Kidney glomerular epithelial cell (primary cell): ENCODE results near the gene RUNX2.
"Not testable (repeated sequence)": the region's sequence is repeated elsewhere in the genome, so short reads cannot be mapped to it uniquely, and the experiment has no call there.

Source experiments
- DNase-seq: peaks from one replicate; lab custom pipeline; 2025; lab: John Stamatoyannopoulos, UW

The RUNX2 gene

GRCh38 chr6:45648262-45648620, 320.1 kb downstream of the RUNX2 start:
- DNase-seq, result no peak

- DNase-seq, result peak; percentile 98
Observed at GRCh38 chr6:45650524-45651135, 322.5 kb downstream of the RUNX2 start.

GRCh38 chr6:45651301-45651700, 323.2 kb downstream of the RUNX2 start:
- no peak for DNase-seq

- no peak for DNase-seq
Observed at GRCh38 chr6:45652416-45652815, 324.3 kb downstream of the RUNX2 start.

GRCh38 chr6:45653117-45653883, 325.2 kb downstream of the RUNX2 start:
- DNase-seq, result no peak

- DNase-seq, result no peak
Observed at GRCh38 chr6:45654673-45655072, 326.5 kb downstream of the RUNX2 start.

- DNase-seq, result peak; percentile 98
Observed at GRCh38 chr6:45655745-45656476, 327.8 kb downstream of the RUNX2 start.

GRCh38 chr6:45657226-45657625, 329.1 kb downstream of the RUNX2 start:
- DNase-seq, result peak; percentile 87

GRCh38 chr6:45658400-45658799, 330.3 kb downstream of the RUNX2 start:
- no peak for DNase-seq

- no peak for DNase-seq
Observed at GRCh38 chr6:45658958-45659357, 330.8 kb downstream of the RUNX2 start.

- DNase-seq, result peak; percentile 97
Observed at GRCh38 chr6:45661661-45662060, 333.5 kb downstream of the RUNX2 start.

GRCh38 chr6:45663251-45664221, 335.4 kb downstream of the RUNX2 start:
- no peak for DNase-seq

GRCh38 chr6:45664707-45665106, 336.6 kb downstream of the RUNX2 start:
- no peak for DNase-seq

- no peak for DNase-seq
Observed at GRCh38 chr6:45665859-45666258, 337.7 kb downstream of the RUNX2 start.

GRCh38 chr6:45666846-45667245, 338.7 kb downstream of the RUNX2 start:
- DNase-seq, result no peak

- no peak for DNase-seq
Observed at GRCh38 chr6:45667300-45667699, 339.2 kb downstream of the RUNX2 start.

- no peak for DNase-seq
Observed at GRCh38 chr6:45667766-45668165, 339.6 kb downstream of the RUNX2 start.

- DNase-seq, result no peak
Observed at GRCh38 chr6:45668705-45669104, 340.6 kb downstream of the RUNX2 start.

- DNase-seq, result not testable (repeated sequence)
Observed at GRCh38 chr6:45673167-45673566, 345.0 kb downstream of the RUNX2 start.

GRCh38 chr6:45675166-45675565, 347.0 kb downstream of the RUNX2 start:
- DNase-seq, result not testable (repeated sequence)

GRCh38 chr6:45675634-45676033, 347.5 kb downstream of the RUNX2 start:
- no peak for DNase-seq

GRCh38 chr6:45676380-45676779, 348.2 kb downstream of the RUNX2 start:
- no peak for DNase-seq
